ENCODE results near the gene SNAPIN. TPM values are rescaled to one million over a fixed set of nuclear protein-coding genes. Genes with fewer than 3 reads are reported as not detected.

The SNAPIN gene
- polyA plus RNA-seq, 3 donors = 30.7 to 141 (median 135) TPM

GRCh38 chr1:153640861-153641260 is 17.6 kb upstream of the SNAPIN start:
- no peak overlapping the region for H3K4me3 ChIP-seq (replicated peaks in 1 of 3; ENCODE audit: low read depth in 2 of 3, low read length in 3 of 3)
- peaks cover 20% of the 10 kb centered on the region for H3K4me1 Mint-ChIP-seq
- H3K36me3 ChIP-seq (replicated peaks in 1 of 2; ENCODE audit: control insufficient read depth in 1 of 2, insufficient read depth in 2 of 2, low read length in 2 of 2) = peaks cover 97 to 100% of the 10 kb centered on the region in 2 donors
- 80% methylated on average over 1 of the region's 6 CpGs for WGBS (ENCODE audit: insufficient coverage)
- peaks cover 91% of the 10 kb centered on the region for H4K20me1 ChIP-seq (ENCODE audit: insufficient read depth, low read length)
- H3K36me3 Mint-ChIP-seq = peaks cover 87 to 100% of the 10 kb centered on the region in 2 donors
- DNase-seq = no peak
- intact Hi-C loops (cut with micrococcal nuclease) = no loop called here
- H3K4me2 ChIP-seq (replicated peaks; ENCODE audit: extremely low read depth, low read length, poor library complexity, severe bottlenecking) = no peak overlapping the region
- no peak overlapping the region for H3K27ac ChIP-seq (ENCODE audit: low read depth in 1 of 2, low read length in 2 of 2)
- TF ChIP-seq CTCF (IDR thresholded peaks at IDR 0.05) = no peak
- peaks cover 0 to 2% (median 0%) of the 10 kb centered on the region in 3 donors for H3K27me3 Mint-ChIP-seq (ENCODE audit: low read depth in 3 of 3)
- no peak overlapping the region for H3K9ac ChIP-seq (ENCODE audit: insufficient read depth, low read length, poor library complexity, severe bottlenecking)
- H3K27ac Mint-ChIP-seq = no peak overlapping the region
- no peak overlapping the region for H2AFZ ChIP-seq (ENCODE audit: insufficient read depth, low read depth, low read length, poor library complexity, severe bottlenecking)
- peaks cover 99% of the 10 kb centered on the region for H3K79me2 ChIP-seq (ENCODE audit: insufficient read depth, low read length)
- H3K4me3 Mint-ChIP-seq = no peak overlapping the region
- H3K27me3 ChIP-seq (ENCODE audit: control insufficient read depth in 2 of 2, insufficient read depth in 2 of 2, low read length in 2 of 2) = no peaks in the 10 kb centered on the region
- H3K9me3 Mint-ChIP-seq = no peaks in the 10 kb centered on the region
- H3K4me1 ChIP-seq (ENCODE audit: control insufficient read depth in 1 of 2, insufficient read depth in 2 of 2, low read length in 2 of 2) = peaks cover 6 to 14% of the 10 kb centered on the region in 2 donors
- H3K9me3 ChIP-seq (replicated peaks in 1 of 2; ENCODE audit: control insufficient read depth in 1 of 2, insufficient read depth in 1 of 2, low read length in 2 of 2) = no peaks in the 10 kb centered on the region

GRCh38 chr1:153642161-153642560 is 16.3 kb upstream of the SNAPIN start:
- H3K27ac ChIP-seq (ENCODE audit: low read depth in 1 of 2, low read length in 2 of 2) = peak overlapping the region in 1 of 2 donors; percentile 32
- no peak for TF ChIP-seq CTCF (IDR thresholded peaks at IDR 0.05)
- 100% methylated on average over 4 of the region's 11 CpGs for WGBS (ENCODE audit: insufficient coverage)
- H3K9me3 ChIP-seq (replicated peaks in 1 of 2; ENCODE audit: control insufficient read depth in 1 of 2, insufficient read depth in 1 of 2, low read length in 2 of 2) = no peaks in the 10 kb centered on the region
- peaks cover 79% of the 10 kb centered on the region for H4K20me1 ChIP-seq (ENCODE audit: insufficient read depth, low read length)
- peaks cover 0 to 2% (median 0%) of the 10 kb centered on the region in 3 donors for H3K27me3 Mint-ChIP-seq (ENCODE audit: low read depth in 3 of 3)
- peaks cover 84 to 92% of the 10 kb centered on the region in 2 donors for H3K36me3 ChIP-seq (replicated peaks in 1 of 2; ENCODE audit: control insufficient read depth in 1 of 2, insufficient read depth in 2 of 2, low read length in 2 of 2)
- H3K4me1 Mint-ChIP-seq = peaks cover 33% of the 10 kb centered on the region
- H3K4me2 ChIP-seq (replicated peaks; ENCODE audit: extremely low read depth, low read length, poor library complexity, severe bottlenecking) = no peak overlapping the region
- no peak overlapping the region for H2AFZ ChIP-seq (ENCODE audit: insufficient read depth, low read depth, low read length, poor library complexity, severe bottlenecking)
- no peaks in the 10 kb centered on the region for H3K27me3 ChIP-seq (ENCODE audit: control insufficient read depth in 2 of 2, insufficient read depth in 2 of 2, low read length in 2 of 2)
- no peaks in the 10 kb centered on the region for H3K9me3 Mint-ChIP-seq
- peaks cover 19 to 25% of the 10 kb centered on the region in 2 donors for H3K4me1 ChIP-seq (ENCODE audit: control insufficient read depth in 1 of 2, insufficient read depth in 2 of 2, low read length in 2 of 2)
- peak overlapping the region in 1 of 7 donors; percentile 58 for H3K27ac Mint-ChIP-seq
- no peak overlapping the region for H3K4me3 ChIP-seq (replicated peaks in 1 of 3; ENCODE audit: low read depth in 2 of 3, low read length in 3 of 3)
- H3K9ac ChIP-seq (ENCODE audit: insufficient read depth, low read length, poor library complexity, severe bottlenecking) = no peak overlapping the region
- intact Hi-C loops (cut with micrococcal nuclease) = no loop called here
- H3K79me2 ChIP-seq (ENCODE audit: insufficient read depth, low read length) = peaks cover 87% of the 10 kb centered on the region
- no peak overlapping the region for H3K4me3 Mint-ChIP-seq
- H3K36me3 Mint-ChIP-seq = peaks cover 80 to 95% of the 10 kb centered on the region in 2 donors
- DNase-seq = no peak
